GM10248 (cell line): Measurements from ENCODE around the gene APOH.

Source experiments
- CTCF ChIA-PET: fragments of 300-600 bp; sonication (Branson Sonifier 250); formaldehyde crosslinking; extraction: SDS; loops from one replicate; lab custom pipeline; 2021; ENCODE audit warnings: antibody characterized with exemption; lab: Yijun Ruan, JAX
- POLR2A ChIA-PET: fragments of 350-650 bp; sonication (Branson Sonifier 250); formaldehyde crosslinking; extraction: SDS; loops from one replicate; lab custom pipeline; 2020; ENCODE audit warnings: antibody characterized with exemption; lab: Yijun Ruan, JAX
- DNase-seq: peaks from one replicate; pipeline ENCODE4 v3.0.0; 2012; ENCODE audit errors: extremely low spot score
- TF ChIP-seq, protein P1 (sequence below): IDR thresholded peaks from 2 replicates; pipeline ENCODE4 v1.5.1; 2012; ENCODE audit warnings: mild to moderate bottlenecking, low read depth; ENCODE audit errors: extremely low read depth, missing control alignments, control extremely low read depth

APOH gene

DNA sequence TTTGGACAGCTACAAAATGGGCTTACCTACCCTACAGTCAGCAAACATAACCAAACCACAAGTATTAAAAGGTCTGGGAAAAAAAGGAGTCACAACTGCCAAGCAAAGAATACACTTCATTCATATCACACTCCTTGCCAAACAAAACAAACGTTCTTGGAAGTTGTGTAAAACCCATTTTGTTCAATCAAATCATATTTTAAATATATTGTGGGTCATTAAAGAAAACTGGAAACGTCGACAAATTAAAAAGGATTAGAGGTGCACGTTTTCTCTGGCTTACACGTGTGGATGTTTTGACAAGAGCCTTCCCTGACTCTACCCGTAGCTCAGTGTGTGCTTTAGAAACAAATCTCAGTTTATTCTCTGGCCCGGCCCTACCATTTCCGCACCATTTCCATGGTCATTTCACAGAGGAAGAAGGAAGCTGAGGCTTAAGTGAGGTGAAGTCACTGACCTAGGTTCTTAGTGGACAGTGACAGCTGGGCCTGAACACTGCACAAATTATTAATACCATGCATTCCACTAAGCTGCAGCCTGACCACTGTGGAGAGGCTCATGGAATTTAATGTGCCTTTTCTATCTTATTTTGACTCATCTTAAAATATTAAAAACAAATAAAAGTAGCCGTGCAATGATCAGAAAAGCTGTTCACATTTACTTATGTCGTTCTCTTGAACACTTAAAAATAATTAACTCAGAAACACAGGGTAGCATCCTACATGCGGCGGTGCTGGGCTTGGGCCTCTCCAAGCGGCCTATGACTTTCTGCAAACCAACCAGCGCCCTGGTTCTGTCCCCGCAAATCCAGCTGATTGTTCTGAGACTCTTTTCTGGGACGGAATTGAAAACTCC, 38.2 kb downstream of the APOH start:
- TF ChIP-seq, protein P1, sequence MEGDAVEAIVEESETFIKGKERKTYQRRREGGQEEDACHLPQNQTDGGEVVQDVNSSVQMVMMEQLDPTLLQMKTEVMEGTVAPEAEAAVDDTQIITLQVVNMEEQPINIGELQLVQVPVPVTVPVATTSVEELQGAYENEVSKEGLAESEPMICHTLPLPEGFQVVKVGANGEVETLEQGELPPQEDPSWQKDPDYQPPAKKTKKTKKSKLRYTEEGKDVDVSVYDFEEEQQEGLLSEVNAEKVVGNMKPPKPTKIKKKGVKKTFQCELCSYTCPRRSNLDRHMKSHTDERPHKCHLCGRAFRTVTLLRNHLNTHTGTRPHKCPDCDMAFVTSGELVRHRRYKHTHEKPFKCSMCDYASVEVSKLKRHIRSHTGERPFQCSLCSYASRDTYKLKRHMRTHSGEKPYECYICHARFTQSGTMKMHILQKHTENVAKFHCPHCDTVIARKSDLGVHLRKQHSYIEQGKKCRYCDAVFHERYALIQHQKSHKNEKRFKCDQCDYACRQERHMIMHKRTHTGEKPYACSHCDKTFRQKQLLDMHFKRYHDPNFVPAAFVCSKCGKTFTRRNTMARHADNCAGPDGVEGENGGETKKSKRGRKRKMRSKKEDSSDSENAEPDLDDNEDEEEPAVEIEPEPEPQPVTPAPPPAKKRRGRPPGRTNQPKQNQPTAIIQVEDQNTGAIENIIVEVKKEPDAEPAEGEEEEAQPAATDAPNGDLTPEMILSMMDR, result no peak
- DNase-seq, result no peak
- CTCF ChIA-PET, result interaction anchor here (1.0 to 1.7 kb wide), 5 partner anchors 9 to 376 kb away, joined by 3 read pairs; no protein-coding TSS in a partner anchor
- POLR2A ChIA-PET, result interaction anchor here (0.6 kb wide), 1 partner anchor 255 kb away, joined by 3 read pairs; no protein-coding TSS in a partner anchor

DNA sequence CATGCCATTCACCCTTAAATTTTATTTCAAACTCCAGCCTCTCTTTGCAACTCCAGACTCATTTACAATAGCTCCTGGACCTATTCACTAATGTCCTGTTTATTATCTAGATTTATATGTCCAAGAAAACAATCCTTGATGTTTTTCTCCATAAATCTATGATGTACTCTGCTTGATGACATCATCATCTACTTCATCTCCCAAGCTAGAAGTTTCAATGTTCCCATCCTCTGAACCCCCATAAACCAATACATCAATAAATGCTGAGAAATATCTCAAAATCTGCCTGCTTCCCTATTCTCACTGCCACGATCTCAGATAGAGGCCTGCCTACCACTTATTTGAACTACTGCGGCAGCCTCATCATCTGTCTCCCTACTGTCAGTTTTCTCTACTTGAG, 41.5 kb downstream of the APOH start:
- CTCF ChIA-PET, result interaction anchor here (1.1 to 1.7 kb wide), 2 partner anchors 14 to 22 kb away, joined by 3 to 4 read pairs; no protein-coding TSS in a partner anchor
- DNase-seq, result no peak
- TF ChIP-seq, protein P1, result no peak
- POLR2A ChIA-PET, result no interaction called here

DNA sequence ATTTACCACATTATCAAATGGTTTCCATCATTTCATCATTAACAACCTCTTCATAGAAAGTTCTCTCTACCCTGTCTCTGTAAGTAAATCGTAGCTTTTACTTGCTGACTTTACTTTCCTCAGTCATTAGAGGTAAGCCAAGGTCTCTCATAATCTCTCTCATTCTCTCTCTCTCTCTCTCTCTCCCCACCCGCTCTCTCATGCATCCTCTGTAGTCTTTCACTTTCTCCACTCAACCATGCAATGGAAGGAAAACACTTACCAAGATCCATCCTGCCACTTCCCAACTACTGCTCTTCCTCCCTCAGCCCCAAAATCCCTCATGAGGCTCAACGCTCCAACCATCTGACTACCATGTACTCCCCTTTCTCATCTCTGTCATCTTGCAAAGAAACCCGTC, 43.4 kb downstream of the APOH start:
- no peak for DNase-seq
- TF ChIP-seq, protein P1, result no peak
- POLR2A ChIA-PET, result no interaction called here
- CTCF ChIA-PET, result no interaction called here

DNA sequence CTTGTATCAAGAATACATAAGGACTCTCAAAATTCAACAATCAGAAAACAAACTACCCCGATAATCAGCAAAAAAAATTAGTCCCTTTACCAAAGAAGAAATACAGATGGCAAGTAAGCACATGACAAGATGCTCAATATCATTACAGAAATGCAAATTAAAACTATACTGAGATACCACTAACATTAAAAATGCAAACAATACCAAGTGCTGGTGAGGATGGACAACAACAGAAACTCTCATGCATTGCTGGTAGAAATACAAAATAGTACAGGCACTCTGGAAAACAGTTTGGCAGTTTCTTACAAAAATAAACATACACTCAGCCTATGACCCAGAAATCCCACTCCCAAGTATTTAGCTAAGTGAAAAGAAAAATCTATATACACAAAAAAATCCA, 44.8 kb downstream of the APOH start:
- CTCF ChIA-PET, result no interaction called here
- TF ChIP-seq, protein P1, result no peak
- POLR2A ChIA-PET, result no interaction called here

DNA sequence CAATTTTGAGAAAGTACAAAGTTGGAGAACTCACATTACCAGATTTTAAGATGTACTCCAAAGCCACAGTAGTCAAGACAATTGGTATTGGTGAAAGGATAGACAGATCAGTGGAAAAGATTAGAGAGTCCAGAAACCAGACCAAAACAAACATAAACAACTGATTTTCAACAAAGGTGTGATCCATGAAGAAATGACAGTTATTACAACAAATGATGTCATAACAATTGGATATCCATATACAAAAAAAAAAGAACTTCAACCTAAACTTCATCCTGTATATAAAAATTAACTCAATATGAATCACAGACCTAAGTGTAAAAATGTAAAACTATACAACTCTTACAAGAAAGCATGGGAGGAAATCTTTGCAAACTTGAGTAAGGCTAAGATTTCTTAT, 45.7 kb downstream of the APOH start:
- ChIA-PET CTCF (no interaction called here), POLR2A (no interaction called here)
- TF ChIP-seq, protein P1, result no peak

More for the DNA sequence above, 44.8 kb downstream of the APOH start:
- no peak for DNase-seq

DNA sequence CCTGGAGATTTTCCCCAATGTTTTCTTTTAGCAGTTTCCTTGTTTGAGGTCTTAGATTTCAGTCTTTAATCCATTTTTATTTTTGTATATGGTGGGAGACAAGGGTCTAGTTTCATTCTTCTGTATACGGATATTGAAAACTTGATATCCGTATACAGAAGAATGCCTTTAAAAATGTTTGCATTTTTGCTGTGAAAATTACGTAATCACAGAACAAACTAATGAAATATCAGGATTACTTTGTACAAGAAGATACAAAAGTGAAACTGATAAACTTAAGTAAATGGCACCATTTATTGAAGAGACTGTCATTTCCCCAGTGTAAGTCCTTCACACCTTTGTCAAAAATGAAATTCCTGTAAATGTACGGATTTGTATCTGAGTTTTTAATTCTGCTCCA, 50.6 kb downstream of the APOH start:
- DNase-seq, result no peak
- CTCF ChIA-PET, result interaction anchor here (1.3 kb wide), 1 partner anchor 15 kb away, joined by 3 read pairs; no protein-coding TSS in a partner anchor
- POLR2A ChIA-PET, result no interaction called here
- TF ChIP-seq, protein P1, result no peak

More for the DNA sequence above, 45.7 kb downstream of the APOH start:
- no peak for DNase-seq
